ENCODE results near the gene NANOS3. TPM values are rescaled to one million over a fixed set of nuclear protein-coding genes. Genes with fewer than 3 reads are reported as not detected.

The NANOS3 gene
- total and polyA plus RNA-seq, 4 donors, result 1.0 to 2.5 TPM; not detected in 2

DNA sequence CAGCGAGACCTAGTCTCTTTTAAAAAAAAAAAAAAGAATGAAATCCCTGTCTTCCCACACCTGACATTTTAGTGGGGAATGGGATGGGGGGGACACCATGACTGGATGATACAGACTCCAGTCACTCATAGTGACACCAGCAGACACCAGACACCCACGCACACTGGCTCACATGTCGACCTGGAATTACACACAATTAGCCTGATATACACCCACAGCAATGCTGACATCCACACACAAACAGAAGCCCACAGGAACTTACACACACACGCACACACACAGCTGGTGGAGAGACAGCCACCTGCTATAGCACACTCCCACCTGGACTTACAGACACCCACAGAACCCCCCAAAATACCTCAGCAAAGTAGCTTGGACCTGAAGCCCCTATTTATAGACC is 8.3 kb upstream of the NANOS3 start:
- Histone ChIP-seq H3K4me3 (ENCODE audit: low read length in 2 of 2) (no peak overlapping the region), H3K27ac (ENCODE audit: low read depth in 1 of 2, low read length in 2 of 2) (no peak overlapping the region), H3K27me3 (ENCODE audit: control insufficient read depth in 1 of 2, insufficient read depth in 2 of 2, low read length in 1 of 2) (no peaks in the 10 kb centered on the region), H3K36me3 (ENCODE audit: control insufficient read depth in 1 of 2, insufficient read depth in 2 of 2, low read length in 1 of 2) (no peaks in the 10 kb centered on the region), H3K4me1 (ENCODE audit: control insufficient read depth in 1 of 2, insufficient read depth in 2 of 2, low read length in 2 of 2) (no peaks in the 10 kb centered on the region), H3K9me3 (ENCODE audit: control insufficient read depth, low read length) (no peaks in the 10 kb centered on the region)
- 85 to 88% methylated on average over 4 of the region's 4 CpGs for WGBS, 2 donors
- ATAC-seq (ENCODE audit: low FRiP score) (no peak), DNase-seq (no peak)
- intact Hi-C loops (cut with DNase I), result no loop called here

DNA sequence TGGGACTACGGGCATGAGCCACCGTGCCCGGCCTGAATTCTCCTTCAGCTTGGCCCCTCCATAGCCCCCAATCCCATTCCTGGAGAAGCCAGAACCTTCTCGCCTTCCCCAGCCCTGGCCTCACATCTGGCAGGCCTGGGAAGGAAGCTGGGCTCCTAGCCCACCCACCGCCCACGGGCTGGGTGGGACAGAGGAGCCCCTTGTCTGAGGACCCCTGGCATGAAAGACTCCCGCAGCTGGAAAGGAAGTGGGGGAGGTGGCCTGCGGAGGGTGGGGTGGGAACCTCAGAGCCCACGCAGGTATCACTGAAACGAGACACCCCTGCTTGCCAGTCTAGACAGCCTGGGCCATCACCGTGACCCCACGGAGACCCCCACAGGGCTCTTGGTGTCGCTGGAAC is 7.7 kb upstream of the NANOS3 start:
- no peak for ATAC-seq (ENCODE audit: low FRiP score)
- no peak for DNase-seq
- intact Hi-C loops (cut with DNase I), result no loop called here
- 68 to 74% methylated on average over 13 of the region's 13 CpGs for WGBS, 2 donors
- no peaks in the 10 kb centered on the region for H3K9me3 ChIP-seq (ENCODE audit: control insufficient read depth, low read length)
- H3K4me1 ChIP-seq (ENCODE audit: control insufficient read depth in 1 of 2, insufficient read depth in 2 of 2, low read length in 2 of 2), result no peaks in the 10 kb centered on the region
- no peak overlapping the region for H3K4me3 ChIP-seq (ENCODE audit: low read length in 2 of 2)
- H3K36me3 ChIP-seq (ENCODE audit: control insufficient read depth in 1 of 2, insufficient read depth in 2 of 2, low read length in 1 of 2), result no peaks in the 10 kb centered on the region
- no peaks in the 10 kb centered on the region for H3K27me3 ChIP-seq (ENCODE audit: control insufficient read depth in 1 of 2, insufficient read depth in 2 of 2, low read length in 1 of 2)
- H3K27ac ChIP-seq (ENCODE audit: low read depth in 1 of 2, low read length in 2 of 2), result no peak overlapping the region

DNA sequence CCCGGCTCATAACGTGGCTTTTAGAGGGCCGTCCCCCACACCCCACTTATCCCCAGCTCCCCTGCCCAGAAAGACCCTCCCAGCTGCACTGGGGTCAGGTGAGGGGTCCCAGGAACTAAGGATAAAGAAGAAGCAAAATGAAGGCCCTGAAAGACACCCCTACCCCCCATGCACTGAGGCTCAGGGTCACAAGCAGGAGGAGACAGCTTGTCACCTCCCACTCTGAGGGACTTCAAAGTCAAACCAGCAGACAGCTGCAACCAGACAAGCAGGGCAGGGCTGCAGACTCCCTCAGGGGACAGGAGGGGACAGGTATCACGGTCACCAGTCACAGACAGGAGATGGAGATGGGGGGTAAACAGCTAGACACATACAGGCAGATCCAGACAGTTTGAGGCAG is 6.1 kb upstream of the NANOS3 start:
- Histone ChIP-seq H3K4me3 (ENCODE audit: low read length in 2 of 2) (no peak overlapping the region), H3K4me1 (ENCODE audit: control insufficient read depth in 1 of 2, insufficient read depth in 2 of 2, low read length in 2 of 2) (no peaks in the 10 kb centered on the region), H3K36me3 (ENCODE audit: control insufficient read depth in 1 of 2, insufficient read depth in 2 of 2, low read length in 1 of 2) (no peaks in the 10 kb centered on the region), H3K27ac (ENCODE audit: low read depth in 1 of 2, low read length in 2 of 2) (no peak overlapping the region), H3K9me3 (ENCODE audit: control insufficient read depth, low read length) (no peaks in the 10 kb centered on the region), H3K27me3 (ENCODE audit: control insufficient read depth in 1 of 2, insufficient read depth in 2 of 2, low read length in 1 of 2) (no peaks in the 10 kb centered on the region)
- 93% methylated on average over 4 of the region's 4 CpGs for WGBS, 2 donors
- intact Hi-C loops (cut with DNase I), result no loop called here
- ATAC-seq (ENCODE audit: low FRiP score) (no peak), DNase-seq (no peak)

DNA sequence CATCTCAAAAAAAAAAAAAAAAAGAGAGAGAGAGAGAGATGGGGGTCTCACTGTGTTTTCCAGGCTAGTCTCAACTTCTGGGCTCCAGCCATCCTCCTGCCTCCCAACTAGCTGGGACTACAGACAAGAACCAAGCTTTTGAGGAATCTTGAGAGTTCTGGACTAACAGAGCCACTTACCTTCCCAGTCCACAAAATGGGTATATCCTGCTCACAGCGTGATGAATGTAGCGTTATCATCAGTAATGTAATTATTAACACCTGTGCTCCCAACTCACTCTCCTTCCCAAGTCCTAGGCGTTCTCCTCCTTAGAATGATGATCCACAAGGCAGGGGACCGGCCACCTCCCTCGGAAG is 4.6 kb upstream of the NANOS3 start:
- H3K27ac ChIP-seq (ENCODE audit: low read depth in 1 of 2, low read length in 2 of 2), result no peak overlapping the region
- intact Hi-C loops (cut with DNase I), result no loop called here
- no peaks in the 10 kb centered on the region for H3K36me3 ChIP-seq (ENCODE audit: control insufficient read depth in 1 of 2, insufficient read depth in 2 of 2, low read length in 1 of 2)
- WGBS, 2 donors, result 77 to 84% methylated on average over 5 of the region's 5 CpGs
- H3K4me1 ChIP-seq (ENCODE audit: control insufficient read depth in 1 of 2, insufficient read depth in 2 of 2, low read length in 2 of 2), result no peaks in the 10 kb centered on the region
- no peaks in the 10 kb centered on the region for H3K27me3 ChIP-seq (ENCODE audit: control insufficient read depth in 1 of 2, insufficient read depth in 2 of 2, low read length in 1 of 2)
- H3K9me3 ChIP-seq (ENCODE audit: control insufficient read depth, low read length), result no peaks in the 10 kb centered on the region
- ATAC-seq (ENCODE audit: low FRiP score) (no peak), DNase-seq (no peak)
- H3K4me3 ChIP-seq (ENCODE audit: low read length in 2 of 2), result no peak overlapping the region

DNA sequence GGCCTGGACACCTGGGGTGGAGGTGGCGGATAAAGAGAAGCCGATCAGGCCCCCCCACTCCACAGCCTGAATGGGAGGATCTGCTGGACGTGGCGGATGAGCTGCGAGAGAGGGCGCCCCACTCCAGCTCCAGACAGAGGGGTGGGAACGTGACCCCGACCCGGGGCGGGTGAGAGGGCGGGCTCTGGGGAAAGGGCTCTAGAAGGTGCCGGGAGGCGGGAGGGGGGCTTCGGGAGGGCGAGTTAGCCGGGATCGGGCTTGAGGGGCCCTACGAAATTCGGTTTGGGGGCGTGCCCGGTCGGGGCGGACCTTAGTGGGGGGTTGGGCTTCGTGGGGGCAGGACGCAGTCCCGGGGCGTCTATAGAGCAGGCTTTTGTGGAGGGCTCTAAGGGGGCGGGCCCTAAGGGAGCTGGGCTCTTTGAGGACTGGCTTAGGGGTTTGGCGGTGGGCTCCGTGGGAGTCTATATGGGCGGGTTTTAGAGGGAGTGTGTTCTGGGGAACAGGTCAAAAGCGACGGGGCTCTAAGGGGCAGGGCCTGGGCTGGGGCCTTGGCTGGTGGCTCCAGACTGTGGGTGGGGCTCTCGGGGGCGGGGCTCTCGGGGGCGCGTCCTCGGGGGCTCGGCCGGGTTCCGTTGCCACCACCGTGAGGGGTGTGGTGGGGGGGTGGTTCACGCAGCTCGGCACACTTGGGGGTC is 4.1 kb upstream of the NANOS3 start:
- Histone ChIP-seq H3K36me3 (ENCODE audit: control insufficient read depth in 1 of 2, insufficient read depth in 2 of 2, low read length in 1 of 2) (no peaks in the 10 kb centered on the region), H3K27me3 (ENCODE audit: control insufficient read depth in 1 of 2, insufficient read depth in 2 of 2, low read length in 1 of 2) (no peaks in the 10 kb centered on the region), H3K4me3 (ENCODE audit: low read length in 2 of 2) (peak overlapping the region in 1 of 2 donors; percentile 6), H3K27ac (ENCODE audit: low read depth in 1 of 2, low read length in 2 of 2) (no peak overlapping the region), H3K4me1 (ENCODE audit: control insufficient read depth in 1 of 2, insufficient read depth in 2 of 2, low read length in 2 of 2) (no peaks in the 10 kb centered on the region), H3K9me3 (ENCODE audit: control insufficient read depth, low read length) (no peaks in the 10 kb centered on the region)
- DNase-seq (no peak), ATAC-seq (ENCODE audit: low FRiP score) (peak; percentile 46)
- WGBS, 2 donors, result 7 to 9% methylated on average over 36 to 45 of the region's 45 CpGs
- intact Hi-C loops (cut with DNase I), result no loop called here

DNA sequence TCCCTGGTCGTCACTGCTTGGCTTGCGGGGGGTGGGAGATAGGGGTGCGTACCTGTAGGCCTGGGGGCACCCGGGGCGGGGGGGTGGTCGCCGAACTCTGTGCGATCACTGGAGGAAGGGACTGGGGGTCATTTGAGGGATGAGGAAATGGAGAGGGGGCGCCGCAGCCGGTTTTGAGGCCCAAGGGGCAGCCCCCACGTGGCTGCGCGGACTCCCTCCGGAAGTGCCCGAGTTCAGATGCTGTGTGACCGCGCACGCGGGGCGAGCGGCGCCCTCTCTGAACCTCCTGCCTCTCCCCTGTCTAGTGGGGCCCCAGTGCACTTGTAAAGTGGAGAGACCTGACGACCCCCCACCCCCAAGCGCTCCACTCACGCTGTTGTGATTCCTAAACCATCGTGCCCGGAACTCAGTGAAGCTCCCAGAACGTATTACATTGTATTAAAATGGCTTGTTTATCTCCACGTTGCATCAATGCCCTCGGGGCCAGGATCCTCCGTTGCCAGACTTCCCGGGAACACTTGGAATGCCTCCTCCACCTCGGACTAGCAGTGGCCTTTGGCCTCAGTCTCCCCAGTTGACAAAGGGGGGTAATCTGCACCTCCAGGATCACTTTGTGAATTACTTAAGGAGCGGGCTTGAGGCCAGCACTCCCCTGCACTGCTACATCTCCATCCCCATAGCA is 3.0 kb upstream of the NANOS3 start:
- no peak for DNase-seq
- intact Hi-C loops (cut with DNase I), result no loop called here
- 68 to 73% methylated on average over 29 to 35 of the region's 35 CpGs for WGBS, 2 donors
- ATAC-seq (ENCODE audit: low FRiP score), result no peak
- H3K36me3 ChIP-seq (ENCODE audit: control insufficient read depth in 1 of 2, insufficient read depth in 2 of 2, low read length in 1 of 2), result no peaks in the 10 kb centered on the region
- H3K27me3 ChIP-seq (ENCODE audit: control insufficient read depth in 1 of 2, insufficient read depth in 2 of 2, low read length in 1 of 2), result no peaks in the 10 kb centered on the region
- no peak overlapping the region for H3K27ac ChIP-seq (ENCODE audit: low read depth in 1 of 2, low read length in 2 of 2)
- H3K4me3 ChIP-seq (ENCODE audit: low read length in 2 of 2), result no peak overlapping the region
- H3K9me3 ChIP-seq (ENCODE audit: control insufficient read depth, low read length), result no peaks in the 10 kb centered on the region
- no peaks in the 10 kb centered on the region for H3K4me1 ChIP-seq (ENCODE audit: control insufficient read depth in 1 of 2, insufficient read depth in 2 of 2, low read length in 2 of 2)

DNA sequence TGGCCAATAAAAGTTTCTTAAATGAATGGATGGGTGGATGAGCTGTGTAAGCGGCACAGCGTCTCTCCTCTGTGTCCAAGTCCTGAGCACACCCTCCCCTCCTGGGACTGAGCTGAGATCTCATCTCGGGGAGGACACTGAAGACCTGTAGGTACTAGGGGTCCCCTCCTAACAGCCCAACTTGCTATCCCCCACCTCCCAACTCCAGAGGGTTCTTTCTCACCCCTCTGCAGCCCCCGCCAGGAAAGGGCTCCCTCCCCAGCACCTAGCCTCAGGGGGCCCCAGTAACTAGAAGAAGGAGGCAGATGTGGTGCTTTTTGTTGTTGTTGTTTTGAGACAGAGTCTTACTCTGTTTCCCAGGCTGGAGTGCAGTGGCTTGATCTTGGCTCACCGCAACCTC is 1.1 kb upstream of the NANOS3 start:
- ATAC-seq (ENCODE audit: low FRiP score), result no peak
- no peak for DNase-seq
- Histone ChIP-seq H3K27ac (ENCODE audit: low read depth in 1 of 2, low read length in 2 of 2) (no peak overlapping the region), H3K4me3 (ENCODE audit: low read length in 2 of 2) (no peak overlapping the region), H3K27me3 (ENCODE audit: control insufficient read depth in 1 of 2, insufficient read depth in 2 of 2, low read length in 1 of 2) (no peaks in the 10 kb centered on the region), H3K9me3 (ENCODE audit: control insufficient read depth, low read length) (no peaks in the 10 kb centered on the region), H3K36me3 (ENCODE audit: control insufficient read depth in 1 of 2, insufficient read depth in 2 of 2, low read length in 1 of 2) (no peaks in the 10 kb centered on the region), H3K4me1 (ENCODE audit: control insufficient read depth in 1 of 2, insufficient read depth in 2 of 2, low read length in 2 of 2) (no peaks in the 10 kb centered on the region)
- intact Hi-C loops (cut with DNase I), result no loop called here
- WGBS, 2 donors, result 96 to 97% methylated on average over 5 of the region's 5 CpGs

DNA sequence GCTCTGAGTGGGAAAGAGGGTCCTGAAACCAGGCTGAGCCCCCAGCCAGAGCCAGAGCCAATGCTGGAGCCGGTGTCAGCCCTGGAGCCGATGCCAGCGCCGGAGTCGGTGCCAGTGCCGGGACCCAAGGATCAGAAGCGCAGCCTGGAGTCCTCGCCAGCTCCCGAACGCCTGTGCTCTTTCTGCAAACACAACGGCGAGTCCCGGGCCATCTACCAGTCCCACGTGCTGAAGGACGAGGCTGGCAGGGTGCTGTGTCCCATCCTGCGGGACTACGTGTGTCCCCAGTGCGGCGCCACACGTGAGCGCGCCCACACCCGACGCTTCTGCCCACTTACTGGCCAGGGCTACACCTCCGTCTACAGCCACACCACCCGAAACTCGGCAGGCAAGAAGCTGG is 369 bp downstream of the NANOS3 start:
- 89 to 90% methylated on average over 27 of the region's 27 CpGs for WGBS, 2 donors
- H3K27ac ChIP-seq (ENCODE audit: low read depth in 1 of 2, low read length in 2 of 2), result no peak overlapping the region
- no peaks in the 10 kb centered on the region for H3K27me3 ChIP-seq (ENCODE audit: control insufficient read depth in 1 of 2, insufficient read depth in 2 of 2, low read length in 1 of 2)
- ATAC-seq (ENCODE audit: low FRiP score) (no peak), DNase-seq (no peak)
- no peaks in the 10 kb centered on the region for H3K9me3 ChIP-seq (ENCODE audit: control insufficient read depth, low read length)
- no peak overlapping the region for H3K4me3 ChIP-seq (ENCODE audit: low read length in 2 of 2)
- intact Hi-C loops (cut with DNase I), result no loop called here
- H3K36me3 ChIP-seq (ENCODE audit: control insufficient read depth in 1 of 2, insufficient read depth in 2 of 2, low read length in 1 of 2), result no peaks in the 10 kb centered on the region
- H3K4me1 ChIP-seq (ENCODE audit: control insufficient read depth in 1 of 2, insufficient read depth in 2 of 2, low read length in 2 of 2), result no peaks in the 10 kb centered on the region

Data from aorta (tissue), 5 donors.